GM18861 (cell line): ENCODE data around the gene CTDP1.

Experiments used
- ATAC-seq: cut with Tn5 transposase; IDR thresholded peaks from one replicate; pipeline ENCODE4 v1.9.1; 2021; ENCODE audit not compliant: unreplicated experiment

CTDP1 gene

GRCh38 chr18:79755496-79756142, 76.0 kb downstream of the CTDP1 start:
- no peak for ATAC-seq

- no peak for ATAC-seq
Observed at GRCh38 chr18:79756143-79756500, 76.5 kb downstream of the CTDP1 start.

- ATAC-seq: no peak
Observed at GRCh38 chr18:79756826-79757225, 77.2 kb downstream of the CTDP1 start.

- ATAC-seq: no peak
Observed at GRCh38 chr18:79760348-79760747, 80.7 kb downstream of the CTDP1 start.

GRCh38 chr18:79760881-79761280, 81.3 kb downstream of the CTDP1 start:
- ATAC-seq: no peak

- no peak for ATAC-seq
Observed at GRCh38 chr18:79763407-79763806, 83.8 kb downstream of the CTDP1 start.

- ATAC-seq: no peak
Observed at GRCh38 chr18:79764131-79764530, 84.5 kb downstream of the CTDP1 start.

DNA sequence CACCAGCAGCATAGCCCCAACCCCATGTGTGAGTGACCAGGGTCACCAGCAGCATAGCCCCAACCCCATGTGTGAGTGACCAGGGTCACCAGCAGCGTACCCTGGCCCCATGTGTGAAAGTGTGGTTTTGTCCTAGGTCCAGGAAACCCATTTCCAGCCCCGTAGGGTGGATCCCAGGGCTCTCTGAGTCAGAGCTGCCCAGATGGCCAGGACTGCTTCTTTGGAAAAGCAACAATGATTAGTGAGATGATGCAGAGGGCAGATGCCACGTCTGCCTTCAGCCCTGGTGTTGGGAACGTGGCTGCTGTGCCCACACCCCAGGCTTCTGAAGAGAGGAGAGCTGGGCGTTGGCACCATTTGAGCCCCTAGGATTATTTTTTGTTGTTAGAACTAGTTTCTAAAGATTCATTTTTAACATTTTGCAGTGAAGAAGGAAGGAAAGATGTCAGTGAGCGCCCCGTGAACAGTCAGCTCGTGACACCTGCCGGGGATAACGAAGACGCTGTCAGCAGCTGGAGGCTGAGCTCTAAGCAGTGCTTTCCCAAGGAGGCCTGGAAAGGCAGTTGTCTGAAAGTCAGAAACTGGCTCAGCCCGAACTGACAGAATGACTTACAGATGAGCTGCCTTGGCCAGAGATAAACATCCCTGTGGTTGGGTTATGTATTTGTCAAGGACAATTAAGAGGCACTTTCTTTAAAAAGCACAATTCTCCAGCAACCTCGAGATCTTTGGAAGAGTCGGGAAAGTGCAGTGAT, 86.1 kb downstream of the CTDP1 start:
- ATAC-seq: no peak

GRCh38 chr18:79766308-79766707, 86.7 kb downstream of the CTDP1 start:
- ATAC-seq: no peak

- no peak for ATAC-seq
Observed at GRCh38 chr18:79768745-79769144, 89.1 kb downstream of the CTDP1 start.

DNA sequence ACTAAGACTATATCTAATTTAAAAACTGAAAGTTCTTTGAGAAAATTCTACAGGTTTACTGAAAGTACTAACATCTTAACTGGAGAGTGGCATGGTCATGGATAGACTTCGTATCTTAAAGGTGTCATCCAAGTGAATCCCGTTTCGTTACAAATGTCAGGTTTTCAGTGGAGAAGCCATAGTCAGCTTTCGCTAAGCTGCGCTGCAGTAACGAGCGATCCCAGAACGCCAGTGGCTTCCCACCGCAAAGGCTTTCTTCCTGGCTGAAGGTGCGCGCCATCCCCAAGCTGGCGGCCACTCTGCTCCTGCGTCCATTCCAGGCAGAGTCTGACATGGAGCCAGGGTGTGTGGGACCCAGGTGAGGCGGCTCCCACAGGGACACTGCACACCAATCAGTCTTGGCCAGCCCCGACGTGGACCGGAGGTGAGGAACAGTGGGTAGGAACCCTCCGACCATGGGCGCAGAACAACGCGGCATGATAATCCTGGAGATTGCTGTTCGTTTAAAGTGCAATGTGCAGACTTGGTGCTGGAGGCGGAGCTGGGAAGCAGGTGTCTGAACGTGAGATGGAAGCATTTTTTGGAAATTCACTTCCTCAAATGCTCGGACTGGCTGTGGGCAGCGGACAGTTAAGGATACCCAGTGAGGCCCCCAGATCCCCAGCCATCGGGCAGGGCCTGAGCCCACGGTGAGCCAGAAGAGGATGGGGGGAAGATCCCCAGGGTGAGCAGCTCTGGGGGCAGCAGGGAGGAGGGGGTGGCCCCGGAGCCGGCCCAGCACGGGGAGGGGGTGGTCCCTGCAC, 90.3 kb downstream of the CTDP1 start:
- no peak for ATAC-seq

DNA sequence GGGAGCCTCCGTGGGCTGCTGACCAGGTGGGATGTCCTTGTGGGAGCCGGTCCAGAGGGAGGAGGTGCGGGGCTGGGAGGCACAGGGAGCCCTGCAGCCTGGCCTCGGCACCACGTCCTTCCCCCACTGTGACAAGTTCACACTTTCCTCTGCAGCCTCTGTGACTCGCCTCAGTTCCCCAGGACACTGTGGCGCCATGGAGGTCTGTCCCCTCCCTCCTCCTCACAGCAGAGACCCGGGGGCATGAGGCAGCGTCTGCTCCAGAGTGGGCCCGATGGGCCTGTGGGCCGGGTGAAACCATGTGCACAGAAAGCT, 90.9 kb downstream of the CTDP1 start:
- ATAC-seq: no peak

GRCh38 chr18:79770826-79771225, 91.2 kb downstream of the CTDP1 start:
- no peak for ATAC-seq

DNA sequence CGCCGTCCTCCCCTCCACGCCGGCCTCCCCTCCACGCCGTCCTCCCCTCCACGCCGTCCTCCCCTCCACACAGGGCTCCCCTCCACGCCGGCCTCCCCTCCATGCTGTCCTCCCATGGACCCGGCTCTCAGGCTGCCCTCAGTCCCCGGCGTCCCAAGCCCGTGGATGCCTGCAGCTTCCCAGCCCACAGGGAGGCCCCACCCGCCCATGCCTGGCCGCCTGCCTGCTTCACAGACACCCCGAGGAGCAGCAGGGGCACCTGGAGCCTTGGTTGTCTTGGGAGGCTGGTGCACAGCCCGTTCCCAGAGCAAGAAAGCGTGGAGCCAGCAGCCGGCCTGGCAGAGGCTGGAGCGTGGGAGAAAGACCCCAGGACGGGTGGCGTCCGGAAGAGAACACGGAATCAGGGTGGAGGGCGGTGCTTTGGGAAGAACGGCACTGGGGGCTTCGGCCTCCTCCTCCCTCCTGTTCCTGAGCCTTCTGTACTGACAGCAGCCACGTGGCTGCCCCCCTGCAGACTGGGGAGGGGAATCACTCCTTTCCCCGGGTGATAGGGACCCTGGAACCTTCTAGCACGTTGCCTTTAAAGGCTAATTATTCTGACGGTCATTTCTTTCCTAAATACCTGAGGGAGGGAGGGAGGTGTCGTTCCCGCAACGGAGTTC, 92.0 kb downstream of the CTDP1 start:
- ATAC-seq: no peak

- ATAC-seq: no peak
Observed at GRCh38 chr18:79772108-79772864, 92.7 kb downstream of the CTDP1 start.

- no peak for ATAC-seq
Observed at GRCh38 chr18:79772865-79773696, 93.5 kb downstream of the CTDP1 start.

DNA sequence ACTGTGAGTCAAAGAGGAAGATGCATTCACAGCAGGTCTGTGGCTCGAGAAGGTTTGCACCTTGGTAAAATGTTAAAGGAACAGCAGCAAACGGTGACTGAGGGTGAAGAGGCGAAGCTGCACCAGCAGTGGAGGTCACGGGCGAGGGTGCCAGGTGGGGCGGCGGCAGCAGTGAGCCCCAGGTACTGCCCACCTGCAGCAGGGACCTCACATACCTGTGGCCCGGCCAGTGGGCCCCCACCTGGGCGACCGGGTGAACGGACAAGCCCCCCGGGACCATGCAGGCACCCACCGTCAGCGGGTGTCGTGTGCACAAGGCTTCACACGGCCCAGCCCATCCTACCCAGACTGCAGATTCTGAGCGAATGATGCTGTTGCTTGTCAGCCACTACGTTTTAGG, 94.5 kb downstream of the CTDP1 start:
- no peak for ATAC-seq

DNA sequence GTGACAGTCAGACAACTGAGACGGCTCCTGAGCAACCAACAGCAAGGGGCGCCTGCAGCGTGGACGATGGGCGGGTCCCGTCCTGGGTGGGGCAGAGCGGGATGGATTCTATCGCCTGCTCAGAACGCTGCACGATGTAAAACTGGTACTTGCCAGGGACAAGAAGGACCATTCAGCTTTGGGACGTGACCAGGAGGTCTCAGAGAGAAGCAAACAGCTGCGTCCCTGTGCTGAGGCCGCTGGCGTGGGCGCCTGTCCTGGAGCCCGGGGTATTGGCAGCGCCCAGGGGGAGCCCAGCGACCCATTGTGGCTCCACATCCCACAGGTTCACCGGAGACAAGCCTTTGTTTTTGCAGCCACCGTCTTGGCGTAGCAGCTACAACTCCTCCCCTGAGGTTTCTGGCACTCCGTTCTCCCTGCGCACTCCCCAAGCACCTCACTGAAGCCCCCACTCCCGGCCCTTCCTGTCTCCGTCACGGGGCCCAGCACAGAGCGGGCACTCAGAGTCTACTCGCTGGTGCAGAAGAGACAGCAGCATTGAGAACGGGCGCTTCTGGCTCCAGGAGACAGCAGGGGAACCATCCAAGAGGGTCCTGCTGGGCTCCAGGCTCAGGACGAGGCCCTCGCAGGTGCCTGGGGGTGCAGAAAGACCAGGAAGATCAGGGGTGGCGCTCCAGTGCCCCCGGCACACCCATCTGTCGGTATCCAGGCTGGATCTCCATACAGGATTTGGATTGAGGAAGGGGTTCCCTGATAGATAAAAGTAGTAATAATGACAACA, 96.0 kb downstream of the CTDP1 start:
- ATAC-seq: no peak

GRCh38 chr18:79776674-79777073, 97.1 kb downstream of the CTDP1 start:
- no peak for ATAC-seq
